Mononuclear cell (primary cell): ENCODE data around the gene DDX25. TPM values are rescaled to one million over a fixed set of nuclear protein-coding genes. Genes with fewer than 3 reads are reported as not detected.
"Not testable (repeated sequence)": the region's sequence is repeated elsewhere in the genome, so short reads cannot be mapped to it uniquely, and the experiment has no call there.

Experiments
- H3K27me3 ChIP-seq: 2 replicates; pipeline ENCODE4 v1.6.0; 2011; ENCODE audit warnings: low read length, control low read depth; ENCODE audit not compliant: insufficient read depth
- H3K4me1 ChIP-seq: 2 replicates; pipeline ENCODE4 v1.5.1; 2011; ENCODE audit warnings: mild to moderate bottlenecking, low read length, control low read depth; ENCODE audit not compliant: insufficient read depth
- H3K4me3 ChIP-seq: 2 replicates; pipeline ENCODE4 v1.5.1; 2011; ENCODE audit warnings: mild to moderate bottlenecking, low read length, moderate library complexity
- H3K9me3 ChIP-seq: 2 replicates; pipeline ENCODE4 v1.5.1; 2011; ENCODE audit warnings: low read depth, mild to moderate bottlenecking, control low read depth, low read length
- total RNA-seq: library from RNA; depleted of rRNA; stranded (reverse); fragments of >200 nt; gene quantifications from one replicate; pipeline ENCODE4 v1.2.3, GENCODE V29; 2012

Gene DDX25
- total RNA-seq, 1 donor, result 0.10 TPM

DNA sequence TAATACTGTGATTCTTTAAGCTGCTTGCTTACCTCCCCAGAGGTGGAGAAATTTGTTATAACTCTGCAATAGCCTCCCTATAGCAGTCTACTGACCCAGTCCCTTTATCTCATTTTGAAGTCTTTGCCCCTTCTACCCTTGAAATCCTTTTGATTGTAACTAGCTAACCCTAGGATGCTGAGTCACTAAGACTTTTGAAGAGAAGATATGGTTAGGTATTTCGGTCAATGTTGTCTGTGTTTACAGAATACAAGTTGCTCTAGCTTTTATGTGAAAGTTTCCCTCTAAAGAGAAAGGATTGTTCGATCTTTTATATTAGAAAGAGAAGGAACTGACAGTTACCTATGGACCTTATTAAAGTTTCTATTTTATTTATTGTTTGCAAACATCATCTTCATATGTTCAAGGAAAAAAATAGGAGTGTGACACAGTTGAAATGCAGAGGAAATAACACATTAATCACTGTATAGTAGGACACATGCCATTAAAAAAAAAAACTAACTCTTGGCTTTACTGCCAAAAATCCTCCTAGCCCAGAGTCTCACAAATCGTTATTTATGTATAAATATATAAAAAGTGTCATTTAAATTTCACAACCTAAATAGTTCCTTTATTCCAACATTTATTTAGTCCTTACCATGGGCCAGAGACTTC, 13.7 kb upstream of the DDX25 start:
- Histone ChIP-seq H3K27me3 (no peaks in the 10 kb centered on the region), H3K4me3 (no peak overlapping the region), H3K4me1 (peaks cover 18% of the 10 kb centered on the region), H3K9me3 (no peaks in the 10 kb centered on the region)

DNA sequence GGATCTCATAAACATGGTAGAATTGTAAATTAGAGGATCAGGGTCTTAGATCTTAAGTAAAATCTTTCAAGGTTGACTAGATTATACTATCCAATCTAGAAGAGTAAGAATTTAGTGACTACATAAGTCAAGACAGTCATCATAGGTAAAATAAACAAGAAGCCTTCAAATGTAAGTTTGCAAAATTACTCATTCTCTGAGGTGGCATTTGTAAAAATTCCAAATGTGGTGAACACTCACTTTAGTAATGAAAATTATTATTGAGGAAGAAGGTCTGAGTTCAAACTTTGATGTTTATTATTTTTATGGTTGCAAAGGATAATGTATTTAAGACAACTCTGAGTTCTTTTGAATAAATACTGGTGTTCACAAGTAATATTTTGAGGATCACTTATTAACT, 12.2 kb upstream of the DDX25 start:
- H3K9me3 ChIP-seq, result no peaks in the 10 kb centered on the region
- no peak overlapping the region for H3K4me3 ChIP-seq
- peaks cover 12% of the 10 kb centered on the region for H3K4me1 ChIP-seq
- no peaks in the 10 kb centered on the region for H3K27me3 ChIP-seq

DNA sequence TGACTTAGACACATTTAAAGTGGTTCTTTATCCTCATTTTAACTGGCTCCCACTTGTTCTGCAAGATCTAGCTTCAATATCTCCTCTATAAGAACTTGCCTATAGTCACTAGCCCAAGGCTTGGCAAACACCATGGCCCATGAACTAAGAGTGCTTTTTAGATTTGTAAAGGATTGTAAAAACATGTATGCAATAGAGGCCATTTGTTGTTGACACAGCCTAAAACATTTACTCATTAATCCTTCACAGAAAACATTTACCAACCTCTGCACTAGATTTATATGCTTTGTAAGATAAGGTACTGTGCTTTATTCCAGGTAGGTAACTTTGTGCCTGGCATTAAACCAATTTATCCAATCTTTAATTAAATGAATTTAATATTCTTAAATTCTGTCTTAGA, 11.3 kb upstream of the DDX25 start:
- Histone ChIP-seq H3K4me3 (no peak overlapping the region), H3K4me1 (peaks cover 7% of the 10 kb centered on the region), H3K9me3 (no peaks in the 10 kb centered on the region), H3K27me3 (no peaks in the 10 kb centered on the region)

DNA sequence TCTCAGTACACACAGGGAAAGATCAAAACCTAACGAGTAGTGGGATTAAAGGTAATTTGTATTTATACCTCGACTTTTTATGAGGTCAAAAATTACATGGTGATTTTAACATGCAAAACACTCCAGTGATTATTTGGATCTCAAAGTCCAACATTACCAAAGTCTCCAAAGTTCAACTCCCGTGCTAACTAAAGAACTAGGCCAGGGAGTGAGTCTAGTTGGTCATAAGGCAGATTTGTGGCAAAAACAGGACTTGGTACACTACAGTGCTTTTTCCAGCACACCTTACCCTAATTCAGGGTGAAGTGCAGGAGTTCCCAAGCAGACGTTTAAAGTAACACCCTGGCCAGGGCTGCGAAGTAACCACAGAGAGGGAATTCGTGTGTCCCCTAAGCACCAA, 2.4 kb upstream of the DDX25 start:
- Histone ChIP-seq H3K4me3 (no peak overlapping the region), H3K27me3 (peaks cover 34% of the 10 kb centered on the region), H3K9me3 (no peaks in the 10 kb centered on the region), H3K4me1 (peaks cover 27% of the 10 kb centered on the region)

DNA sequence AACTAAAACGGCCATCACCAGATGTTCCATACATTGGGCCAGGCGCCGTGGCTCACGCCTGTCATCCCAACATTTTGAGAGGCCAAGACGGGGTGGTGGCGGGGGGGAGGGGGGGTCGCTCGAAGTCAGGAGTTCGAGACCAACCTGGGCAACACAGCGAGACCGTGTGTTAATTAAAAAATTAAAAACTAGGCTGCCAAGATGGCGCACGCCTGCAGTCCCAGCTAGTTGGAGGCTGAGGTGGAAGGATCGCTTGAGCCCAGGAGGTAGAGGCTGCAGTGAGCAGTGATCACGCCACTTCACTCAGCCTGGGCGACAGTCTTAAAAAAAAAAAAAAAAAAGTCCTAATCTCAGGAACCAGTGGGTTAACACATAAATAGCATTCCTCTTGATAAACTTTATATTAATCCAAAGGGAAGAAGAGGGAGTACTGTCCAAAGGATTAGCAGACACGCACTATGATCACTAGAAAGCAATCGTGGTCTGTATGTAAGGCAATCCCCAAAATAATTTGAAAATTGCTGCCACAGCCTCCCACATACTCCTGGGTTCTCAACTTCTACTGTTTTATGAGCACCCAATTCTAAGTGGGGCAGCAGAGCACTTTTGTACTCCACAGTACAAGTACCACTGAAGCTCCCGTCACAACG, 1.9 kb upstream of the DDX25 start:
- Histone ChIP-seq H3K27me3 (peaks cover 35% of the 10 kb centered on the region), H3K4me1 (peaks cover 27% of the 10 kb centered on the region), H3K4me3 (peak overlapping the region; percentile 54), H3K9me3 (no peaks in the 10 kb centered on the region)

DNA sequence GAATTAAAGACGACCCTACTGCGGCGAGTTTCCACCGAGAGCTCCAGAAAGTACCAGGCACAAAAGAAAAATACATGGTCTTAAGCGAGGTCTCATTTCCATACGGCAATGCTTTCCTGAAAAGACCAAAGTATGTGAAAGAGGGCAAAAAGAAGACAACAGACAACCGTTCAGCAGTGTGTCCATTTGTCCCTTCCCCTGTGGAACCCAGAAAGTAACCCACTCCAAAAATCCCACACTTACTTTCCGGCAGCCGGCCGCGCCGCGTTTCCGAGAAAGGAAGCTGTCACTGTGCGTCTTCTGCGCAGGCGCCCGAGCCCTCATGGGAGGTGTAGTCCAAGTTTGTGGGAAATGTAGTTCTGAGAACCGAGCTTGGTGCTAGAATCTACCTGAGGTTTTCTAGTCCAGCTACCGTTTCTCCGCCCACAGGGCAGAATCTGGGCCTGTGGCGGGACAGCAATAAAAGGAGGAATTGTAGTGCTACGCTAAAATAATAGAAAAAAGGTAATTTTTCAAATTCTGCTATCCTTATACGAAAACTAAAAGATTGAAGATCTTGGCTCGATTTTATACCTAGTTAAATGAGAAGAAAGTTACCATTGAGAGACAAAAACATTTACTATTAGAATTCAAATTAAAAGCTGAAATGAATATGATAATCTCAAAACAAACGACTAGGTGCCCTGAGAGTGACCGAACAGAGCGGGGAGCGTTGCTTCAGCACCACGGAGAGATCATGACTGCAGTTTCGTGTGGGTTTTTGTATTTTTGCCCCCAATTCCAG, 1.2 kb upstream of the DDX25 start, which contains the start of gene PUS3:
TSS of gene PUS3 (minus strand) at position 280 of the 784 bp plus-strand sequence. CDS start 6,922 bp downstream, outside the sequence.
- peaks cover 35% of the 10 kb centered on the region for H3K27me3 ChIP-seq
- H3K4me3 ChIP-seq, result peak within 1 kb of the TSS; percentile 54
- H3K9me3 ChIP-seq, result no peaks in the 10 kb centered on the region

DNA sequence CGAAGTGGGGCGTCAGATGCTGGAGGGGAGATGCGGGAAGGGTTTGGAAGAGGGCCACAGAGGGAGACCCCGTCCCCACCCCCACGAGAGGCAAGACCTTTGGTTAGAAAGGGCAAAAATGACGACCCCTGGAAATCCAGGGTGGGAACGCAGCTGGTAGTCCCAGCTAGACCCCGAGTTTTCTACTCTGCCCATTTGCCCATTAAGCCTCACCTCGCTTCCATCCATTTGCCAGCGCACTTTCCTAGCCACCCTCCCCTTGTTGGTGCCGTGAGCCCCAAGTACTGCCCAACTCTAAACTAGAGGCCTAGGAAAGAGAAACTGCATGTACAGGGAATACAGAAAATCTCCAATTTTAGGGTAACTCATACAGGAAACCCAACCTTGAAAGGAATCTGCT, 370 bp downstream of the DDX25 start:
- H3K27me3 ChIP-seq, result peaks cover 35% of the 10 kb centered on the region
- H3K9me3 ChIP-seq, result no peaks in the 10 kb centered on the region
- no peak overlapping the region for H3K4me3 ChIP-seq
- peaks cover 27% of the 10 kb centered on the region for H3K4me1 ChIP-seq

More for the DNA sequence above, 1.2 kb upstream of the DDX25 start, which contains the start of gene PUS3:
- peaks cover 27% of the 10 kb centered on the region for H3K4me1 ChIP-seq

DNA sequence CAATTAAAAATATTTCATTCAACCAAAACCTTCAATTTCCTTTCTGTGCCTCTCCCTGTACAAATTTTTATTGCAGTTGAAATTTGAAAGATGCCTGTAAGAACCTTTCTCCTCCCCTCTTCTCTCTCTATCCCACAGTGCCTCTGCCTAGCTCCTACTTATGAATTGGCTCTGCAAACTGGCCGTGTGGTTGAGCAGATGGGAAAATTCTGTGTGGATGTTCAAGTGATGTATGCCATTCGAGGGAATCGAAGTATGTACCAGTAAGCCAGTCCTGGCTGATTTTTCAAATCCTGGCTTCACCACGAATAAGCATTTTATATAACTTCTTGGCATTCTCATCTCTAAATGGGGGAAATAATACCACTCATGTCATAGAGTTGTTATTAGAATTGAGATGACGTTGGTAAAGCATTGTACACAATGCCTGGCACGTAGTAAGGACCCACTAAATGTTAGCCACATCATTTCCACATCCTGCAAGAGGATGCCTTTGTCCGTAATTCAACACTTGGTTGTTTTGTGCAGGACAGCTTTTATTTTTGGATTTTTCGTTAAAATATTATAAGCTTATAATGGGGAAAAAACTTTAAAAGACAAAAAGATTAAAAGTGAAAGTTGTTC, 6.0 kb downstream of the DDX25 start:
- Histone ChIP-seq H3K9me3 (no peaks in the 10 kb centered on the region), H3K27me3 (peaks cover 20% of the 10 kb centered on the region), H3K4me3 (no peak overlapping the region), H3K4me1 (no peaks in the 10 kb centered on the region)

DNA sequence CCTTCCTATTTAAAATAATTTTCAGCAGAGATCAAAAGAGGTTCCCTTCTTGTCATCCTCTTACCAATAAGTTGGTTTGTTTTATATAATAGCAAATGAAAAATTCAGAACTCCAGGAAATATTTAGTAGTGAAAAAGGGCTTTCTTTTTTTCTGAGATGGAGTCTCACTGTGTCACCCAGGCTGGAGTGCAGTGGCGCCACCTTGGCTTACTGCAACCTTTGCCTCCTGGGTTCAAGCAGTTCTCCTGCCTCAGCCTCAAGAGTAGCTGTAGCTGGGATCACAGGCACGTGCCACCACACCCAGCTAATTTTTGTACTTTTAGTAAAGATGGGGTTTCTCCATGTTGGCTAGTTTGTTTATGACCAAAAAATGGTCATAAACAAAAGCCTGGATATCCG, 10.3 kb downstream of the DDX25 start:
- H3K27me3 ChIP-seq, H3K9me3 ChIP-seq, H3K4me1 ChIP-seq, H3K4me3 ChIP-seq: not testable (repeated sequence)

DNA sequence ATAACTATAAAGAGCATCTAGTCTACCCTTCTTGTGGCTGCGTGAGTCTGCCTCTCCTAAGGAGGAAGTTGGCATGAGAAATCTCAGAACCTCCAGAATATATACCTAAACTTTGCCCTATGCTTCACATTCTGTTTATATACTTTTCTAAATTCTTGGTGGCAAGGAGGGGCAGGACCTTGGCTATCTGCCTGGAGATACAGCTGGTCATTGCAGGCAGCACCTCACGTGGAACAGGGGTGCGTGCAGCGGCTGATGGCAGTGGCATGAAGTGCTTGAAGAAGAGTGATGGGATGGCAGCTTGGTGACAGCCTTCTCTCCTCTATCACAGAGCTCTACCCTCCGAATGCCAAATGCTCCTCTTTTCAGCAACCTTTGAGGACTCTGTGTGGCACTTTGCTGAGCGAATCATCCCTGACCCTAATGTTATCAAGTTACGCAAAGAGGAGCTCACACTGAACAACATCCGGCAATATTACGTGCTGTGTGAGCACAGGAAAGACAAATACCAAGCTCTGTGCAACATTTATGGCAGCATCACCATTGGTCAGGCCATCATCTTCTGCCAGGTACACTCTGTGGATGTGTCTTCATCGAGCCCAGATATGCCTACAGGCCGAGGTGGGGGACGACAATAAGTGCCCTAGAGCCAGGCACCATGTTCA, 12.5 kb downstream of the DDX25 start:
- Histone ChIP-seq H3K4me3 (no peak overlapping the region), H3K27me3 (peaks cover 7% of the 10 kb centered on the region), H3K4me1 (no peaks in the 10 kb centered on the region), H3K9me3 (no peaks in the 10 kb centered on the region)

DNA sequence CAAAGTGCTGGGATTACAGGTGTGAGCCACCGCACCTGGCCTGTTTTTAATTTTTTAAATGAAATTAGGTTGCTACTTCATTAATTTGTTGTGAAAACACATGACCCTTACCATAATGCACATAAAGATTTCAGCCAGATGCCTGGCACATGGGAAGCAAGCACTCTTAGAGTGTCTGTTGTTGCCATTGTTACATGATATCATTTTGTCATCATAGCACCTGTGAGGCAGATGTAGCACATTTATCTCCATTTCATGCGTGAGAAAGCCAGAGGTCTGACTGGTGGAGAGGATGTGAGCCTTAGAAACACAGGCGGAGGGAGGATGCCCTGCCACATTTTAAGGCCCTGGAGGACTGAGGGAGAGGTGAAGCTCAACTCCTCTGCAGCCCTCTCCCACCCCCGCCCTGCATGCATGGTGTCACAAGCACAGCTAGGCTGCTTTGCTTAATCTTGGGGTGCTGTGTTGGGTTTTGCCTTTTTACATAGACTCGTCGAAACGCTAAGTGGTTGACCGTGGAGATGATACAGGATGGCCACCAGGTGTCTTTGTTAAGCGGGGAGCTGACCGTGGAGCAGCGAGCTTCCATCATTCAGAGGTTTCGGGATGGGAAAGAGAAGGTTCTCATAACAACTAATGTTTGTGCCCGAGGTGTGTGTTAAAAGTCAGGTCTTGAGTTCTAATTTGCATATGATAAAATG, 14.0 kb downstream of the DDX25 start:
- no peak overlapping the region for H3K4me3 ChIP-seq
- H3K9me3 ChIP-seq, result no peaks in the 10 kb centered on the region
- H3K27me3 ChIP-seq, result peaks cover 4% of the 10 kb centered on the region
- no peaks in the 10 kb centered on the region for H3K4me1 ChIP-seq

DNA sequence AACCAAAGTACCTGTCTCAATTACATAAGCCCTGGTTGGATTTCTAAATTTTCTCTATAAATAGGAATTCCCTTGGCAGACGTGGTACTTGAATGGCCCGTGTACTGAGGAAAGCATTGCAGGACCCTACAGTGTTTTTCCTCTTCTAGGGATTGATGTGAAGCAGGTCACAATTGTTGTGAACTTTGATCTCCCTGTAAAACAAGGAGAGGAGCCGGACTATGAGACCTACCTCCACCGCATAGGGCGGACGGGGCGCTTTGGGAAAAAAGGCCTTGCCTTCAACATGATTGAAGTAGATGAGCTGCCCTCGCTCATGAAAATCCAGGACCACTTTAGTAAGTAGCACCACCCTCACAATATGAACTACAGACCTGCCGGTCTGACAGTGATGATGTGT, 16.7 kb downstream of the DDX25 start:
- Histone ChIP-seq H3K27me3 (no peaks in the 10 kb centered on the region), H3K9me3 (no peaks in the 10 kb centered on the region), H3K4me1 (no peaks in the 10 kb centered on the region), H3K4me3 (no peak overlapping the region)

DNA sequence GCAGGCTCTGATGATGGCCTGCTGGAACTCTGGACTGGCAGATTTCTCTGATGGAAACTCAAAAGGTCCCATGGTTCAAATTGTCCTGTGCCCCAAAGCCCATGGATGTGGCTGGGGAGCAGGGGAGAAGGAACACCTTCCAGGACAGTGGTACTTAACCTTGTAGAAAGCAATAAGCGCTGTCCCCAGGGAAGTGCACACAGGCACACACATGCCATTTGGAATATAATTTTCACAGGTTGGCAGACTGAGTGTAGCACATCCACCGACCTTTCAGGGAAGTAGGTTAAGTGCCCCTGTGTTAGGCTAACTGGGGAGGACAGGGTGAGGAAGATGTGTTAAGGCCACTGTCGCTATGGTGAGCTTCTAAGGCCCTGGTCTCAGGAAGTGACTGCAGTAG, 17.8 kb downstream of the DDX25 start:
- Histone ChIP-seq H3K4me1 (no peaks in the 10 kb centered on the region), H3K9me3 (no peaks in the 10 kb centered on the region), H3K4me3 (no peak overlapping the region), H3K27me3 (no peaks in the 10 kb centered on the region)

DNA sequence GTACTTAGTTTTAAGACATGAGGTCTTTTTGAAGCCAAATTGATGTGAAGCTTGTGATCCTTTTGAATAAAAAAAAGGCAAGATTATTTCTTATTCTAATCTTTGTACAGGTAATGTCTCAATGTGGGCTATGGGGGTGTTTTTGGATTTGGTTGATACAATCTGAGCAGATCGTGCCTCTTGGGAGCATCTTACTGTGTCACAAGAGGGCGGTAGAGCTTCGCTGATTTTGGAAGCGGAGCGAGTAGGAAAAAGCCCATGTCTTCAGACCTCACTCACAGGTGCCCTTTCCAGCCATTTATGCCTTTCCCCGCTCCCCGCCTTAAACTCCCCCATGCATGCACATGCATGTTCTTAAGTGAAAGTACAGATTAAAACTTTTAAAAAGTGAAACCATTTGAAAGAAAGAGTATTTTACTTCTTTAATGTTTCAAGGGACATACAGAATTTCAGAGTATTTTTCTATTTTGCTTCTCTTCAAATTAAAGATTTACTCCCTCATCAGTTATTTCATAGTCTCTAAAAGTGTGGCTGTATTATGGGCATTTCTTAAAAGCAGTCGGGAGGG, 18.8 kb downstream of the DDX25 start:
- Histone ChIP-seq H3K9me3 (no peaks in the 10 kb centered on the region), H3K4me1 (no peaks in the 10 kb centered on the region), H3K27me3 (no peaks in the 10 kb centered on the region), H3K4me3 (no peak overlapping the region)
